Mucosa of gallbladder (tissue), 1 donor: Measurements from ENCODE around the gene ETV2. TPM values are rescaled to one million over a fixed set of nuclear protein-coding genes. Genes with fewer than 3 reads are reported as not detected.
"Not testable (repeated sequence)": the region's sequence is repeated elsewhere in the genome, so short reads cannot be mapped to it uniquely, and the experiment has no call there.

Source experiments
- DNase-seq: peaks from one replicate; pipeline ENCODE4 v3.0.0-alpha.2; 2020; ENCODE audit warnings: low spot score
- total RNA-seq: library from RNA; stranded (reverse); gene quantifications from one replicate; pipeline ENCODE4 v1.2.1, GENCODE V29; 2021
- donor health status: DM: no; HTN: no; CAD: no.

The ETV2 gene
- total RNA-seq, 1 donor from 2014 or later, result 2.5 TPM

- DNase-seq, result no peak
Observed at GRCh38 chr19:35657904-35658700, 16.6 kb downstream of the ETV2 start.

DNA sequence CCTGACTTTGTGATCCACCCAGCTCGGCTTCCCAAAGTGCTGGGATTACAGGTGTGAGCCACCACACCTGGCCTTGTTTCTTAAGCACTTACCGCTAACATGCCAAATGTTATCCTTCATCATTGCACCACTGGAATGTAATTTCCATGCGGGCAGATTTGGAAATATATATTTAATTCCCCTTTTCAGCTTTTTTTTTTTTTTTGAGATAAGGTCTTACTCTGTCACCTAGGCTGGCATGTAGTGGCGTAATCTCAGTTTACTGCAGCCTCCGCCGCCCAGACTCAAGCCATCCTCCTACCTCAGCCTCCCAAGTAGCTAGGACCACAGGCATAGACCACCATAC lies 20.4 kb downstream of the ETV2 start:
- DNase-seq, result no peak

DNA sequence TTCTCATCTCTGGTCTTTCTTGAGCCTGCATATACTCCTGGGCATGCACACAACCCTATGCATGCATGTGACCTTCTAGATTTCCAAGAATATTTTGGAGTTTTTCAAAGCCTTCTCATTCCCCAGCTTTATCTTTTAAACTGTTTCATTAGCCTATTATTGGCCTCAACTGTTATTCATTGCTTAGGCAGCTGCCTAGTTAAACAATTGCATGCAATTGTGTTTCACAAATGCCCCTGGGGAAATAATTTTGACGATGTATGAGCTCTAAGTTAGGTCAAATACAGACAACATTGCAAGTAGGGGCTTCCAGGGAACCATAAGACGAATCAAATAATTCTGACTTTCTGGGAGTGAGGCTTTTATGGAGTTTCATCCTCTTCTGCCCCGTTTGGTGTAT lies 22.4 kb downstream of the ETV2 start:
- no peak for DNase-seq

DNA sequence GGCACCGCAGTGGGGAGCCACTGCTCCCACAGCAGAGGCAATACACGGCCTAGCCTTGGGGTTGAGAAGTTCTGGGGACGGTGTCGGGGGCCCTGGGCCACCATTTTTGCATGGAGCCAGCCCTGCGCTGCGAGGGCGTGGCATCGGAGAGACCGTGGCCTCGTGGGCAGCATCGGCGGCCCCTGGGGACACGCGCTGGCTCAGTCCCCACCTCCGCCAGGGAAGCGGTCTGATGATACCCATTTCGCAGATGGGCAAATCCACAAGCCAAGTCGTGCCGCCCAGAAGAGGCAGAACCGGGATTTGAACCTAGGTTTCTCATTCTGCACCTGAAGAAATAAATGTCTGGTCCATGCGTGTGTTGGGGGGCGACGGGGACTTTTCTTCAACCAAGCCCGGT lies 23.6 kb downstream of the ETV2 start:
- DNase-seq, result no peak

- DNase-seq, result no peak
Observed at GRCh38 chr19:35665604-35666003, 24.1 kb downstream of the ETV2 start.

DNA sequence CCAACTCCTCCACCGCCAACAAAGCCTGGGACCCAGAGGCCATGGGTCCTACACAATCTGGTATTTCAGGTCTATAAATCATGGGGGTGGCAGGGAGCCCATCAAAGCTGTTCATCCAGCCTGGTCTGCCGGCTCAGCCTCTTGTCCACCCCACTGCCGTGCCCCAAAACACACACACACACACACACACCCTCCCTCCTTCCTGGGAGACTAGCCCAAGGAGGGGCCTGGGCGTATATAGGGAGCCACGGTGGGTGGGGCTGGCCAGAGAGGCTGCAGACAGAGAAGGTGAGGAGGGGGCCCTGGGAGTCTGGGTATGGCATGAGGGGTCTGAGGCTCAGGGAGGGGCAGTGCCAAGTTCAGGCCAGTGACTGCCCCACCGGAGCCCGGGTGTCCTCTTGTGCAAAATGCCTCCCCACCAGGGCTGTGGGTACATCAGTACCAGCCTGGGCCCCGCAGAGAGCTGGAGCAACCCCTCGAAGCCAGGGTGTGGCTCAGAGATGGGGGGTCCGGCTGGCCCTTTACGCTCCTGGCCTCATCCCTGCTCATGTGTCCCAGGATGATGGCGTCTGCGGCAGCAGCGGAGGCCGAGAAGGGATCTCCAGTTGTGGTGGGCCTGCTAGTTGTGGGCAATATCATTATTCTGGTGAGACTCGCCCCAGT lies 24.8 kb downstream of the ETV2 start, which contains the start of gene UPK1A:
UPK1A (plus strand) TSS at position 267 of the 663 bp plus-strand sequence; CDS start at position 563, 296 bp downstream.
- no peak for DNase-seq

GRCh38 chr19:35669566-35669965 lies 28.0 kb downstream of the ETV2 start:
- DNase-seq, result no peak

GRCh38 chr19:35669974-35670373 lies 28.4 kb downstream of the ETV2 start:
- no peak for DNase-seq

DNA sequence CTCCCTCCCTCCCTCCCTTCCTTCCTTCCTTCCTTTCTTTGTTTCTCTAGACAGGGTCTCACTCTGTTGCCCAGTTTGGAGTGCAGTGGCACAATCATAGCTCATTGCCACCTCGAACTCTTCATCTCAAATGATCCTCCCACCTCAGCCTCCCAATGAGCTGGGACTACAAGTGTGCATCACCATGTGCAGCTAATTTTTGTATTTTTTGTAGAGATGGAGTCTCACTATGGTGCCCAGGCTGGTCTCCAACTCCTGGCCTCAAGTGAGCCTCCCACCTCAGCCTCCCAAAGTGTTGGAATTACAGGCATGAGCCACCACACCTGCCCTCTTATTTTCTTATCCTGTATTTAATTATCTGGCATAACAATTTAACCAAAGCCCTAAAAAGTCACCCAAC lies 29.1 kb downstream of the ETV2 start:
- no peak for DNase-seq

DNA sequence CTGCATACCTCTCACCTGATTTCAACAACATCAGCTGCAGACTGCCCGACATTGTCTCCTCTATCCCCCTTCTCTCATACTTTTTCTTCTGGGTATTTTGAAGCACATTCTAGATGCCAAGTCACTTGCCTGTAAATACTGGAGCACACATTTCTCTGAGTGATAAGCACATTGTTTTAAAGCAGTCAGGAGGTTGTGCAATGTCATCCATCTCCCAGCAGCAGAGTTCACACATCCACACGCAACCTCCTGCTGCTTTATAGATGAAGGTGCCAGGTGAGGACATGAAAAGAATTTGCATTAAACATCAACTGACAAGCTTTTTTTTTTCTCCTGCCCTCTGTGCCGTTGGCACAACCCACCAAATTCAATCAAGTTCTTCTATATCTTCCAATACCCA lies 30.3 kb downstream of the ETV2 start:
- peak; percentile 39 for DNase-seq

- DNase-seq, result peak; percentile 31
Observed at GRCh38 chr19:35673121-35673804, 31.7 kb downstream of the ETV2 start.

DNA sequence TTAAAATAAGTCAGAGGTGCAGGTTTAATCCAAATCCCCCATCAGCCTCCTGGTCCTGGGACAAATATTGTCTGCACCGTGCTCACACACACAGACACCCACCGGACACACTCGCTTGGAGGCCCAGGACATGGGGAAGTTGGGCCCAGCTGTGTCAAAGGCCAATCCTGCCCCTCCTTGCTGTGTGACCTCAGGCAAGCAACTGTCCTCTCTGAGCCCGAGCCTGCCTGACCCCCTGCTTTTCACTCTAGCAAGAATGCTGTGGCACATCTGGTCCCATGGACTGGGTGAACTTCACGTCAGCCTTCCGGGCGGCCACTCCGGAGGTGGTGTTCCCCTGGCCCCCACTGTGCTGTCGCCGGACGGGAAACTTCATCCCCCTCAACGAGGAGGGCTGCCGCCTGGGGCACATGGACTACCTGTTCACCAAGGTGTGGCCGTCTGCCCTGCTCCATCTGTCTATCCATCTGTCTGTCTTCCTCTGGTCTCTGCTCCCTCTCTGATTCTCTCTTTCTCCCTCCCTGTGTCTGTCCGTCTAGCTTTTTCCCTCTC lies 34.1 kb downstream of the ETV2 start:
- no peak for DNase-seq

DNA sequence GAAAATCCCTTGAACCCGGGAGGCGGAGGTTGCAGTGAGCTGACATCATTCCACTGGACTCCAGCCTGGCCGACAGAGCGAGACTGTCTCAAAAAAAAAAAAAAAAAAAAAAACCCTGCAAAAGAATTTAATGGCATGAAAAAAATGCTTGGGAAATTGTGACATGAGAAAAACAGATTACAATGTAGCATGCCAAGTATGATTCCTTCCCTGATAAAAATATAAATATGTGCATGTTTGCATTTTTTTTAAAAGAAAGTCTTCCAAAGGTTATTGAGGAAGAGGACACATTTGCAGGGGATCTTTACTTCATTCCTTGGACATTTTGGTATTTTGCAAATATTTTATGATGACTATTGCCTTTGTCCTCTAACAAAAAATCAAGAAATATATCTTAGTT lies 48.3 kb downstream of the ETV2 start:
- DNase-seq, result no peak

GRCh38 chr19:35691106-35691505 lies 49.6 kb downstream of the ETV2 start:
- DNase-seq, result not testable (repeated sequence)

- no peak for DNase-seq
Observed at GRCh38 chr19:35692010-35692409, 50.5 kb downstream of the ETV2 start.

- no peak for DNase-seq
Observed at GRCh38 chr19:35693422-35693821, 51.9 kb downstream of the ETV2 start.

DNA sequence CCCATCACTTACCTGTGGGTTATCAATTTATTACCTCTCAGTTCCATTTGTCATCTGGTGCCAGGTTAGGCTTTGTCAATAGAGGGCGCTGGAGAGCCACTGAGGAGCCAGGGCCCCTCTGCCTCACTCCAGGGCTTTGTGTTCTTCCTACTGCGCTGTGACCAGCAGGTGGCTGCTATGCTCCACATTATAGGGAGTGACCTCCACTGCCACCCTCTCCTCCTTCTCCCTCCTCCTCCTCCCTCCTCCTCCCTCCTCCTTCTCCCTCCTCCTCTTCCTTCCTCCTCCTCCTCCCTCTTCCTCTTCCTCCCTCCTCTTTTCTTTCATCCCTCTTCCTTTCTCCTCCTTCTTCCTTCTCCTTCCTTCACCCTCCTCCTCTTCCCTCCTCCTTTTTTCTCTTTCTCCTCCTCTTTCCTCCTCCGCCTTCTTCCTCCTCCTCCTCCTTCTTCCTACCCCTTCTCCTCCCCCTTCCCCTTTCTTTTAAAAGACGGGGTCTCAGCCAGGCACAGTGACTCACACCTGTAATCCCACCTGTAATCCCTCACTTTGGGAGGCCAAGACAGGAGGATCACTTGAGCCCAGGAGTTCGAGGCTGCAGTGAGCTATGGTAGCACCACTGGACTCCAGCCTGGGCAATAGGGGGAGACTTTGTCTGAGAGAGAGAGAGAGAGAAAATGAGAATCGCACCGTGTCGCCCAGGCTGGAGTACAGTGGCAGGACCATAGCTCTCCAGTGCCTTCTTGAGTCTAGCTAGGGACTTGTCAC lies 52.5 kb downstream of the ETV2 start:
- peak; percentile 91 for DNase-seq
